Fibroblast of lung (primary cell): ENCODE results near the gene SEC22A.

Experiments
- EZH2 ChIP-seq: IDR thresholded peaks from 2 replicates; pipeline ENCODE4 v1.5.1; 2012; ENCODE audit warnings: low read length, control low read depth, mild to moderate bottlenecking; ENCODE audit errors: missing control alignments
- TF ChIP-seq, protein P1 (sequence below), 2 donors: IDR thresholded peaks in 1 of 2; conservative IDR thresholded peaks in 1 of 2; 1 replicate in 1 of 2; 2 replicates in 1 of 2; pipeline ENCODE4 v1.5.1; 2011 to 2012; ENCODE audit warnings: low read length in 2 of 2, control low read depth in 1 of 2, inconsistent platforms in 1 of 2, low read depth in 1 of 2, mild to moderate bottlenecking in 1 of 2

DNA sequence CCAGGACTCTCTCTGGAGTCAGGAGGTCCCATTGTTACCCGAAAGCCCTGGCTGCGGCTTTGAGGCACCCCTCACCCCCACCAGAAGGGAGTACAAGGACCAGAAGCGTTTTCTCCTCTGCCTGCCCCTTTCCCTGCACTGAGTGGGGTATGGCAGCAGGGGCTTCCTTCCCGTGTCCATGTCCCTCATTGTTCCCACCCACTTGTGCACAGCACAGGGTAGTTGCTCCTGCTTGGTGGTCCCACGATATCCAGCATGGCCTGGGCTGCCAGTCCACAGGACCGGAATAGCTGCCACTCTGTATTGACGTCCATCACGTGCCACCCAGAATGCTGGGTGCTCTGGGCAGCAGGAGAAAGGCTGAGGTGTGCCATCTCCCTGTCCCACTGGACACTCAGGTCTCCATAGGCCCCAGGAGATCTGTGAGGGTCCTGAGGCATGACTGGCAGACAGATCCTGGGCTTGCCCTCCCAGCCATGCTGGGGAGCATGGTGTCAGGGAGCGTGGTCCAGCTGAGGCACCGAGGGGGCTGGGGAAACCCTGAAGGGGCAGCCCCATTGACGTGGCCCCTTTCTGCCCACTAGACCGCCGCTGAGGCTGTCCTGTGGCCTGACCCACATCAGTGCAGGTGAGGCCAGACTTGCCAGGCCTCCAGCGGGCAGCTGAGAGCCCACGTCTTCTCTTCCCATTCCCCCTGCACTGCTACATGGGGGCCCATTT is 45.3 kb upstream of the SEC22A start:
- TF ChIP-seq, protein P1, sequence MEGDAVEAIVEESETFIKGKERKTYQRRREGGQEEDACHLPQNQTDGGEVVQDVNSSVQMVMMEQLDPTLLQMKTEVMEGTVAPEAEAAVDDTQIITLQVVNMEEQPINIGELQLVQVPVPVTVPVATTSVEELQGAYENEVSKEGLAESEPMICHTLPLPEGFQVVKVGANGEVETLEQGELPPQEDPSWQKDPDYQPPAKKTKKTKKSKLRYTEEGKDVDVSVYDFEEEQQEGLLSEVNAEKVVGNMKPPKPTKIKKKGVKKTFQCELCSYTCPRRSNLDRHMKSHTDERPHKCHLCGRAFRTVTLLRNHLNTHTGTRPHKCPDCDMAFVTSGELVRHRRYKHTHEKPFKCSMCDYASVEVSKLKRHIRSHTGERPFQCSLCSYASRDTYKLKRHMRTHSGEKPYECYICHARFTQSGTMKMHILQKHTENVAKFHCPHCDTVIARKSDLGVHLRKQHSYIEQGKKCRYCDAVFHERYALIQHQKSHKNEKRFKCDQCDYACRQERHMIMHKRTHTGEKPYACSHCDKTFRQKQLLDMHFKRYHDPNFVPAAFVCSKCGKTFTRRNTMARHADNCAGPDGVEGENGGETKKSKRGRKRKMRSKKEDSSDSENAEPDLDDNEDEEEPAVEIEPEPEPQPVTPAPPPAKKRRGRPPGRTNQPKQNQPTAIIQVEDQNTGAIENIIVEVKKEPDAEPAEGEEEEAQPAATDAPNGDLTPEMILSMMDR (conservative IDR thresholded peaks at IDR 0.05 in 1 of 2, IDR thresholded peaks at IDR 0.05 in 1 of 2; ENCODE audit: low read depth in 1 of 2, low read length in 2 of 2) = no peak
- no peak for TF ChIP-seq EZH2
